Stimulated activated CD4-positive, alpha-beta T cell treated with anti-CD3 and anti-CD28 coated beads, TNF-alpha, amount 100 ng/mL, for 1 hour (primary cell): ENCODE results near the gene MBNL2.

Source experiments
- DNase-seq, 3 donors: peaks; one replicate each; pipeline ENCODE4 v3.0.0-alpha.2; 2020; ENCODE audit warnings: low read depth in 3 of 3, low spot score in 1 of 3

Gene MBNL2

DNA sequence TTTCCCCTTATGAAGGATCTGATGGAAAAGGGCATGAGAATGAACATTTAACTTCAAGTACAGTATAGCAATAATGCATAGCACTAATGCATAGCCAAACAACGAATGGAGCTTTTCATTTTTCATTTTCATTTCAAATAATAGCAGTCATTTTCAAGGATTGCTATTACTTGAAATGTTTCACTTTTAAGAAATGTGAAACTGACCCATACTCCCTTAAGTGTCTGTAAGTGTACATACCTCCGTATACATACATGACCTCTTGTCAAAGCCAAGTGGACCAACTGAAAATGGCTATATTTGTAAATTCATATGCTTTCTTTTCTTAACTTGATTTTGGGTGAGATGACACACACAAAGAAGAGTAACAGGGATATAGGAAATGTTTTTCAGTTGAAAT lies 215.6 kb downstream of the MBNL2 start:
- DNase-seq, result no peak

DNA sequence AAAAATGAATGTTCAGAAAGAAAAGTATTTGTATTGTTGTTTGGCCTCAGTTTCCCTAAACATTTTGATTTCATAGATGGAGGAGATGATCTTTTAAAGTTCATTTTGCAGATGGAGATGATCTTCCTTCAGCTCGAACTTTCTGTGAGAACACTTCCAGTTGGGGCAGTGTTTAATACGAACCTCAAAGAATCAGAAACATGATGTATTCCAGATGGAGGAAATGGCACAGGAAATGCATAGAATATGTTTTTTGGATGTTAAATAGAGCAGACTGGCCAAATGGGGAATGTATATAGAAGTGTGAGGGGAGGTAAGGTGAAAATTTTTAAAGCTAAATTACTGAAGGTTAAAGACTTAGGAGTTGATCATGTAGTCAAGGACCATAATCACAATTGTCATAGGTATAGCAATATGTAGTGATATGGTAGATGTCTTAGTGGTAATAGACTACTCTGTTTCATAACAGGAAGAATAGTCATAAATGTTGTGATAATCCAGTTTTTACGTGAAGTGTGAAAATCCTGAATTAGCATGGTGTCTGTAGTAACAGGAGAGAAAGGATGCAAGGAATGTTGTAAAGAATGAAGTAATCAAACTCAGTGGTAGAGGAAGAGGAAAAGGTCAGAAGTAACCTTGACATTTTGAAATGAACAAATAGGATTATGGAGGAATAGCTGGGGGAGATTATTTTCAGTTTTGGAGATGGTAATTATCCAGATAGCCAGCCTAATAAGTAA lies 216.9 kb downstream of the MBNL2 start:
- DNase-seq, result no peak

GRCh38 chr13:97440598-97441170 lies 218.6 kb downstream of the MBNL2 start:
- DNase-seq, result no peak

DNA sequence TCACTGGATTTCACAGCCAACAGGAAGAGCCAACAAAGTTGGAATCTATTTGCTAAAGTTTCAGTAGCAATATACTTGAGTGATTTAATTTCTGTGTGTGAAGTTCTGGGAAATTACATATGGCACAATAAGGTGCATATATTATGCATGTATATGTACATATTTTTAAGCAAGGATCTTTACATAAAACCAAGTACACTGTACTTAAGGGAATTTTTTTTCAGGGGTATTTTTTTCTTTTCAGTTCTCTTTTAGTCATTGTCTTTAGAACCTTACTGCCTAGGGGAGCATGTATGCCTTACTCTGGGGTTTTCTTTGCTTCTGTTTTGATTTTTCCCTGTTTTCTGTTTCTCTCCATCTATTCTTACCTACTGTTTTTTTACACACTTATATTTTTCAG lies 219.2 kb downstream of the MBNL2 start:
- DNase-seq, result no peak
